ENCODE results near the gene RUNX2.

Gene RUNX2

DNA sequence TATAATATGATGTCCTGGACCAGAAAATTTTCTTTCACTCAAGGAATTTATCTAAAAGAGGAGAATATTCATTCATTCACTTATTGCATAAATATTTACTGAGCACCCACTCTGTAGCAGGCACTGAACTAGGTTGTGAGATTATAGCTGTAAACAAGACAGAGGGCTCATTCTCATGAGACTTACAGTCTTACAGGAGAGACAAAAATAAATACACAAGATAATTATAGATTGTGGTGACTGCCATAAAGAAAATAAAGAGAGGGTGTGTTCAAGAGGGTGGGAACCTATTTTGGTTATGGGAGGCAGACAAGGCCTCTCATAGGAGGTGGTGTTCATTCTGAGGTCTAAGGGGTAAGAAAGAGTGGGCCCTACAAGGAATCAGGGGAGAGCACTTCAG is 159.5 kb downstream of the RUNX2 start:
- DNase-seq (ENCODE audit: low read depth): no peak

DNA sequence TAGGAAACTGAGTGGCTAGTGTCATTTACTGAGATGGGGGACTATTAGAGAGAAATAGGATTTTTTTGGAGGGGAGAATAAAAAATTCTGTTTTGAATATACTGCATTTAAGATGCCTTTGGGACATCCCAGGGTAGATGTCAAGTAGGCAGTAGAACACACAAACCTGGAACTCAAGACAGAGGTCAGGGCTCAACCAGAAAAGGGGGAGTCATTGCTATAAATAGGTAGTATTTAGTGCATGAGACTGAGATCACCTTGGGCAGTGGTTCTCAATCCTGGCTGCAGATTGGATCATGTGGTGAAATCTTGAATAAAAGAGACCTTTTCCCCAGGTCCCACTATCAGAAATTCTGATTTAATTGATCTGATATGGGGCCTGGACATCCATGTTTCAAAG is 160.1 kb downstream of the RUNX2 start:
- no peak for DNase-seq (ENCODE audit: low read depth)

DNA sequence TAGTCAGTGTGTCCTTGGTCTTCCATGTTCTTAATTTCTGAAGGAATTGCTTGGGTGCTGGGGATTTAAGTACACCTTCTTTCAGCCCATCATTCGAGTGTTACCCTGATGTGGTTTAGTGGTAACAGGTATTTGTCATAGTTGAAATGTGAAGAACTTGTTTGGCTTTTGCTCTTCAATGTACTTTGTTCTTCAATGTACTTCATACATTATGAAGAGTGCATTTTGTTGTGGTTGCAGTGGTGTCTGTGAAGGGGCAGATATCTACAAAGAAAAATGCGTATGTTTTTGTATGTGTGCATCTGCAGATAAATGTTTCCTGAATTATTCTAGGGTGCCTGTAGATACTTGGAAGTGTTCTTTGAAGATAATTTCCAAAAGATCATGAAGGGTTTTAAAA is 160.8 kb downstream of the RUNX2 start:
- DNase-seq (ENCODE audit: low read depth): no peak

DNA sequence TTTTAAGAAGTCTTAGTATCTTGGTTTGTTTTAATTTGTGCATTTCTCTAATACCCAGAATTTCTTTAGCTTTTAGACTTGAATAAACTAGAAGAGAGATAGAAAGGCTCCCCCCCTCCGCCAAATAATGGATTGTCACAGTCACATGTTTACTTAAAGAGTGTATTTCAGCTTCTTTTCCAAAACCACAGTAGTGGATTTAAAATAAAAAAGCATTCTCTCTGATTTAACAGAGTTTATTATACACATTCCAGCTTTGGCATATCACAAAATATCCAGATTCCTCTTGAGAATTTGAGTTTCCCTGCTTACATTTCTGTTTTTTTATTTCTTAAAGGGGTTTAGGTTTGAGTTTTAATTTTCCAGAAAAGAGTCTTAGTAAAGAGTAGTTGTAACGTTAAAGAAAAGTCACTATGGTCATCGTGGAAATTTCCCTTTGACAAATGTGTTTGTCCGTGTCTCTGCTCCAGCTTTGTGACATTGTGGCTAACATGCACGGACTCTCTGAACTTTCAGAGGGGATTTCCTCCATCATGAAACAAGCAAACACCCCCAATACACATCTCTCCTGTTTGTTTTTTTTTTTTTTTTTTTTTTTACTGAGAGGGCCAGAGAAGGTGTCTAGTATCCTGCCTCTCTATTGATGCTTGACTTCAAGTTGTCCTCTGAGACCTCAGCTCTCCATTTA is 163.1 kb downstream of the RUNX2 start:
- DNase-seq (ENCODE audit: low read depth): no peak

DNA sequence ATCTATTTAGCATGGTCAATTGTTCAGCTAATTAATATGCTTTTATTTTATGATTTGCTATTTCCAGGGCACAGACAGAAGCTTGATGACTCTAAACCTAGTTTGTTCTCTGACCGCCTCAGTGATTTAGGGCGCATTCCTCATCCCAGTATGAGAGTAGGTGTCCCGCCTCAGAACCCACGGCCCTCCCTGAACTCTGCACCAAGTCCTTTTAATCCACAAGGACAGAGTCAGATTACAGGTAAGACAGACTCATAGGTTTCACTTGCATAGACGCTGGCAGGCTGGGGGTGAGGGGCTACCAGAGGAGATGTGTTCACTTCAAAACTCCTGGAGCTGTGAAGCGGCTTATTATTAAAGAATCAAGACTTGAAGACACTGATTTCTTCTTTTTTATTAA is 163.7 kb downstream of the RUNX2 start:
- no peak for DNase-seq (ENCODE audit: low read depth)

DNA sequence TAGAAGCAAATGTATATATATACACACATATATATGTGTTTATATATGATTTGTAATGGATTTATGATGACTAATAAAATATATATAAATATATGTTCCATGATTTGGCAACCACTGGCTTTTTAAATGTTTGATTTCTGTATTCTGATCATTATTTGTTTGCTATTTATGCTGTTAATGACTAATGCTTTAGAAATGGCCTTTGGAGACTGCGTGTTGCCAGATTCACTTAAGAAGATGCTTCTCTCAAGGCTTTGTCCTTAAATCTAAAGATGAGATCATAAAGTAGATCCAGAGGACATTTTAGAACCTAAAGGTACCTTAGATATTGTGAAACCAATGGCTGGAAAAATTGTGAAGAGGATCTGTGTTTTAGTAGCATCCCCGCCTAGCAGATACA is 165.6 kb downstream of the RUNX2 start:
- no peak for DNase-seq (ENCODE audit: low read depth)

DNA sequence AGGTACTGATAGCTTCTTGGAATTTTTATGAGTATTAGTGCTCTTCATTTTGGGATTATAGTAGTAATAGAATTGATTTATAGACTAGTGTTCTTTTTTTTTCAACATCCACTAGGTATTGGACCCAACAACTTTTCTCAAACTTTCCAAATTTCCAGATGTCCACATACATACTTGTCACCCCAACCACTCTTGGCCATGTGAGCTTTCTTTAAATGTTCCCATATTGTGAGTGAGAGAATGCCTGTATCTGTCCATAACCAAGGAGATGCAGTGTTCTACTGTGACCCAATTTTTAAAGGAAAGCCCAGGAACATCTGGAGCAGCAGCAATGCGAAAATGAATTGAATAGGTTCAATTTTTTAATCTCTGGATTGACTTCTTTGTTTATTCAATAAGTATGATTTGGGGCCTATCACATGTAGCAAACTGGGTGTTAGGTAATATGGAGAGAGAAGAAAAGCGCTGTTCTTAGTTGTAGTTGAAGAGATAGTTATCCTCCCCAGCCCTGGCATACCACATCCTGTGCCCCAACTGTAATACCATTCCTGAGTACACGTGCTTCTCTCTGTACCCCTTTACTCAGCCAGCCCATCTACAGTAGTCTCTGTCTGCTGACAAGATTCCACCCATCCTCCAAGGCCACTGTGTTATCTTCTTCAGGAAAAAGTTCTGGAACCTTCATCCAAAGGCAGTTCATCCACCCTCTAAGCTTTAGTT is 166.4 kb downstream of the RUNX2 start:
- DNase-seq (ENCODE audit: low read depth): no peak

DNA sequence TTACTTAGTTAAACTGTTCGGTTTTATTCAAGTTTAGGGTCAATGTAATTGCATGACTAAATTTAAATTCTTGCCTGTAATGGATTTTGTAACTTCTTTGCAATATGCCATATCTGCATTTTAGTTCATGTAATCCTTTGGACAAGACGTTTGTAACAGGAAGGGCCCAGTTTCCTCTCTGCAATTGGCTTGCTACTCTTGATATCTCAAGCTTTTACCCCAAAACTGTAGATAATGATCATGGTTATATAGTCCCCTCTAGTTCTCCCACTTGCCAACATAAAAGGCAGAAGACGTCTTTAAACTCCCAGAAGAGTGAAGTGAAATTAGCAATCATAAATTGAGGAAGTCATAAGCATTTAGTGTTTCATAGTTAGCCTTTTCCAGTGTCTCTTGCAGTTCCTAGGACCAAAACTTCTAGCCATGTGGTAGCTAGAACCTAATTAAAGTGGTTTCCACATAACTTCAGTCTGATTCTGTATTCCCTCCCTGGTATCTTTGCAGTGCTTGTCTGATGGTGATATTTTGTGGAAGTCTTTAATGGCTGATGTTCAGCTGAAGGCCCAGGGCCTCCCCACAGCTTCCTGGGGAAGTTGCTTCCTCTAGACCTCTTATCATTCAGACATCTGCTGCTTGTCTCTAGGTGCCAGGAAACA is 167.4 kb downstream of the RUNX2 start:
- DNase-seq (ENCODE audit: low read depth): no peak

DNA sequence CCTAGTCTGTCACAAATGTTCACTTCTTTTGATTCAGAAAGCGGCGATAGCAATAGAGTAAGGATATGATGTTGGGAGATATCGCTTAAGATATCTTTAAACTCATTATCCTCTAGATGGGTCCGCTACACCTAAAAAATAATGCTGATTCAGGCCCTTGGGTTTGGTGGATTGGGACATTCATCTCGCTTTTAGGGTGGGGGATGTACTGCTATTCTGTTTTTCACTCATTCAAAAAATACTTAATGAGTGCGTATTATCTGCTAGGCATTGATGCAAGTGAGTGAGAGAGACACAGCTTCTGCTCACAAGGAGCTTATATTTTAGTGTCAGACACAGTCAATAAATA is 167.9 kb downstream of the RUNX2 start:
- DNase-seq (ENCODE audit: low read depth): no peak

DNA sequence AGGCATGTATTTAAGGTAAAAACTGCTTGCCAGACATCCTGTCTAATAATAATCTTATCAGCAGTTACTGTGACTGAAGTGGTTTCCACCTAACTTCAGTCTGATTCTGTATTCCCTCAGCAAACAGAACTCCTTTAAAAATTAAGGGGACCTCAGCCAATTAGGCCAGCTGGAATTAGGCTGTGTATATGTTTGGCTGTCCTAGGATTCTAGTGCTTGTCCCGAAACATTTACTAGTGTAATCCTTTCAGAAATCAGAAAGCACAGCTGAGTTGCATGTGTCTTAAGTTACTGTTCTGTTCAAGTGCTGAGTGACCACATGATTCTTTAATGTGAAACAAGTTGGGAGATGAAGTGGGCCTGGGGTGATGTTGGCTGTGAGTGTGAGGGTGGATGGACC is 170.5 kb downstream of the RUNX2 start:
- DNase-seq (ENCODE audit: low read depth): no peak

DNA sequence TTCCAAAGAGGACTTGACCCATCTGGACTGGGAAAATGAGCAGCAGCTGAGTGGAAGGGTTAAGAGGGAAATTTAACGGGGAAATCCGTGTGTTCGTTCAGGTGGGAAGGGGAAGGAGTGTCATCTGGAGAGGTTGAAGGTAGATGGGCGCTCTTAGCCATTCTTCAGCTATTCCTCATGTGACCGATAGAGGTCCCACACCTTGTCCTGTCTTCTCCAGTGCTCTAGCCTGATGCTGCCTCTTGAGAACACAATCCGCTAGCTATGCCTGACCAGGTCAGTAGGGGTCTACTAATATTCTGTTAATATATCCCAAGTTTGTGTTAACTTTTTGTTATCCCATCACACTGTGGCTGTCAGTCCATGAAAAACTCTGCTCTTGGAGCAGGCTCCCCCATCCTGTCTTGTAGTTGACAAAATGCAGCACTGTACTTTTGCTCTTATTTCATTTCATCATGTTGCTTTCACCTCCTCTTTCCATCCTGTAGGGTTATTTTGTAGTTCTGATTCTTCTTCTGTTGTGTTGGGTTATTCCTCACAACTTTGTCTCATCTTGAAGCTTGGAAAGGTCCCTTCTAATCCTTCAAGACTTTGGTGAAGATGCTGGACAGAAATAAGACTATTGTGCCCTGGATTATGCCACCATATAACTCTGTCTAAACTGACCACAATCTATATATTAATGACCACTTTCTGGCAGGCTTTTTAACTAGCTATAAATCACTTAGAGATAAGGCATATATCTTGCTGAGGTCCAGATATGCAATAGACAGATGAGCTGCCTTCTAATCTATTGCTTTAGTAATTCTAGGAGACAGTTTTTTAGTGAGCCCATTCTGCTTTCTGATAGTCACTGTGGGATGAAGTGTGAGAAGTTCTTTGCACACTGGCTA is 173.0 kb downstream of the RUNX2 start:
- DNase-seq (ENCODE audit: low read depth): no peak

DNA sequence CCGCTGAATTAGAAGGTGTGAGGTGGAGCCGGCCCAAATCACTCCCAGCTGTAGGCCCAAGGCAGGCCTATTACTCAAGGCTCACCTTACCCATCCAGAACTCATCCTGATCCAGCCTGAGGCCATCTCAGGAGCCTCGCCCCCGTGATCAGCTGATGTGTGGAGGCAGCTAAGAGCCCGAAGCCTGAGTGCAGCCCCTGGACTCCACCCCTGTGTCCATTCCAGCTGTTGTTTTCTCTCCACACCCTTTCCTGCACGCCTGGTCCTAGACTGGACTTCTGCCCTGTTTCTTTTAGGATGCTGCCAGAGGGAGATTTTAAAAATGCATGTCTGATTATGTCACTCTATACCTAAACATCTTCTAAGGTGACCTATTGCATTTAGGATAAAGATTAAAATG is 174.3 kb downstream of the RUNX2 start:
- DNase-seq (ENCODE audit: low read depth): no peak

DNA sequence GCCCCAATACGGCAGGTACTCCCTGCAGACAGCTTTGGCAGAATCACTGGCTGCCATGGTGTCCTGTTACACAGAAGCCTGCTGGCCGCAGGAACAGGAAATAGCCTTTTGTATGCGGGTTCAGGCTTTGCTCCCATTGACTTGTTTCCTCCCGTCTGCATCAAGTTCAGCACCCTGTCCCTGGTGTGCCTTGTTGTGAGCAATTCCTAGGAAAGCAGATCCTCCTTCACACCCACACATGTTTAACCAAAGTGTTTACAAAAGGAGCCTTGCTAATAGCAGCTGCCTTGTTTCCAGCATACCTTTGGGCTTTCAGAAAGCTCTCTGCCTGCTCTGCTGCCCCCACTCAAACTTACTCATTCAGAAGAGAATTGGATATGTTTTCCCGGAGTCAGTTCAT is 176.8 kb downstream of the RUNX2 start:
- DNase-seq (ENCODE audit: low read depth): peak; percentile 86

DNA sequence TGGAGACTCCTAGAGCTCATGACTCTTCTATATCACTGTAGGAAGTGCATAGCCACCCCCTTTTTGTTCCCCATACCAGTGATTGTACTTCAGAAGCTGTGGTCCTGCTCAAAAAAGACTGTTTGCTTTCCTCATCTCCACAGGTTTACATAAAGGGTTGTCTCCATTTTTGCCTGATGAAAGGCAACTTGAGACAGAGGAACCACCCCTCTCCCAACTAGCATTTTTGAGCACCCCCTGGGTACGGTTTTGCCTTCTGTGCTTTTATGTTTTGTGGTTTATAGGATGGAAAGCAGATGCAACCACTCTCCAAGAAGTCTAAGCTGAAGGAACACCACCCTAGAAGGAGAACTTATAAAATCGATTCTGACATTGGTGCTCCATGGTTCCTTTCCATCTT is 177.3 kb downstream of the RUNX2 start:
- no peak for DNase-seq (ENCODE audit: low read depth)

DNA sequence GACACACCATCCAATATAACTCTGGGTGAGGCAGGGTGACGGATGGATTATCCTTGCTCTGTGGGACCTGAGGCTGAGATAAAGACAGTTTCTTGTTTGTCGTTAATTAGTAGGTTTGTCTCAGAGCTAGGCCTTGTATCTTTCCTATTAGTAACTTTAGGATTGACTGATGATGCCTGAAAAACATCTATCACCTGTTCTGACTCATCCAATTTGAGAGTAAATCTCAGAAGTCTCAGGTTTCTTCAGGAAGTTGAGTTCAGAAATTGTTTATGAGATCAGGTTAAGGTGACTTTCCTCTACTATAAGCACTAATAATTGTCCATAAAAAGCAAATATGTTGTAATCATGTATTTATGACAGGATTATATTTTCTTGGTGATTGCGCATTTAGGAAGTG is 179.1 kb downstream of the RUNX2 start:
- DNase-seq (ENCODE audit: low read depth): no peak

DNA sequence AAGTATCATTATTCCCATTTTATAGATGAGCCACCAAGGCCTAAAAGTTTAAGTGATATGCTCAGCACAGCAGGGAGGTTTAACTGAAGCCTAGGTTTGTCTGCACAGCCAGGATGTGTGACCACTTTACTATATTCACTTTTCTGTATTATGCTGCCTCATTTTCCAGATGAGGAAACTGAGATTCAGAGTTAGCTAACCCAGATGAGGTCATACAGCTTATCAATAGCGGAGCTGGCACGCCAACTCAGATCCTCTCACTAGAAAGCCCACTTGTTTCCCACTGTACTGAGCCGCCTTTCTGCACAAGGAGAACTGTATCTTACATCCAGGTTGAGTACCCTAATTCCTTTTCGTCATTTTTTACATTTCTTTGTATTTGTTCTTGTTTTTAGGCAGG is 181.3 kb downstream of the RUNX2 start:
- DNase-seq (ENCODE audit: low read depth): no peak

DNA sequence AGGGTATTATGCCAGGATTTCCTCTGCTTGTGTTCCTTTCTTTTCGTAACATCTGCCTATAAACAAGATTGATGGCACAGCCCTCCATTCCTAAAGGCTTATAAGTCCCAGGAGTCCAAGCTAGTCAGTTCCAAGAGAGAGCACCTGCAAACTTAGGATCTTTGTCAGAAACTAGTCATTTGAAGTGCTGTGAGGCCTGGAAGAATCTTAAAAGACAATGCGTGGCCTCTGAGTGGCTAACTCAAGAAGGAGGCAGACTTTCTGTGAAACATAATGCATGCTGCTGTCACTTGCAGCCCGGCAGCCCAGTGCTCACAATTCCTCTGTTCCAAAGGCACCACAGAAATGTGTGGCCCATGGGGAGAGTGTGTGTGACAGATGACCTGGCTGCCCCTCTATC is 184.6 kb downstream of the RUNX2 start:
- no peak for DNase-seq (ENCODE audit: low read depth)

DNA sequence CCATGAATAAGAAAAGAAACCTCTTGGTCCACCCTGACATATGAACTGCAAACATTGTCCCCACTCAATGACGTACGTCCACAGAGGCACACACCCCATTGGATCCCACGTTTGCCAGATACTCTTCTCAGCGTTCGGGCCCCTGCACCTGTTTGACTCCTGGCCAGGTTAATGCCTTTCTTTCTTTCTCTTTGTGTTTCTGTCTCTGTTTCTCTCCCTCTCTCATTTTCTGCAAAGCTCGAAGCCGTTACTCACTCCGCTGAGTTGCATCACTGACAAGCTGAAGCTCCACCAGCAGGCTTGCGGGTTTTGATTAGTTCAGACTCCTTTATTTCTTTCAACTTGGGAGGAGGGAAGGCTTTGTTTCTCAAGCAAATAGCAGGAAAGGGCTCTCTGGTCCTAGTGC is 185.1 kb downstream of the RUNX2 start:
- no peak for DNase-seq (ENCODE audit: low read depth)

DNA sequence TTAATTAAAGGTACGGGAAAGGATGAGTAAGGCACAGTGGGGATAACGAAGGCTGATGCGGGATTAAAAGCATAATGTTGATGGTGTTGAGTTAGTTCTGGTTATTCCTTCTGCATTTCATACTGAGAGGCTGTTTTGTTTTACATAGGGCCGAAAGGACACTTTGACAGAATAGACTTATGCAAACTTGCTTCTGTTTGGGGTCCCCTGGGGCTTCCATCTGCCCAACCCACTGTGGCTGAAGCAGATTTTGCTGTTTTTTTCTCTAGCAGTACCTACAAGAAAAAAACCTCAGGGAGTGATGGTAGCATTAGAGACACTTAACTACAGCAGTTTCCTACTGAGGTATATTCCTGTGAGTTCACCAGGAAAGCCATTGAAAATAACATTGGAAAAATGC is 185.7 kb downstream of the RUNX2 start:
- no peak for DNase-seq (ENCODE audit: low read depth)

DNA sequence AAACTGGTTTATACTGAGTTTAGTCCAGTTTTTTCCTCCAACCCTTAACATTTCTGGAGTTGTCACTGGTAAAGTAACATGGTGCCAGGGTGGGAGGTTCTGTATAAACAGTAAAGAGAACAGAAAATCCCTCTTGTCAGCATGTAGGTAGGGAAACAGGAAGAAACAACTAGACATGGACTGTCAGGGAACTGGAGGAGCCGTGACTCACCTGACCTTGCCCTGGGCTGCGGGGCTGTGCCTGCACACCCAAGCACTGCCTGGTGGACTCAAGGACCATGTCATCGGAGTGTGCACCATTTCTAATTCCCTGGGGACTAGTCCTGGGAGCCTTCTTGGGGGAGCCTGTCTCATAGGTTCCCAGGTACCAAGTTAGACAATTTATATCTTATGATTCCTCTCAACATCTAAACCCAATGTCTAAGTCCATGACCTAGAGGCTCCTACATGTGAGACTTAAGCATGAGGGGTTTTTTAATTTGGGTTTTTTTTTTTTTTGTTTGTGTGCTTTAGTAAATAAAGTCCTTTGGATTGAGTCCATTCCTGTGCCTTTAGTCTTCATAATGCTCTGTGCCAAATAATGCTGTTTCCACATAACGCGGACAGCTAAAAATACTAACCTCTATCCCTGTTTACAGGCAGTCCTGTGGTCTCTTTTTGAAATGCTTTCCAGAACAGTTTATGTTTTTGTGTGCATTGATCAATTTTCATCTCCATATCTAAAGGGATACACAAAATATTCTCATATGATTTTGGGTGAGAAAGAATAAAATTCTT is 186.5 kb downstream of the RUNX2 start:
- no peak for DNase-seq (ENCODE audit: low read depth)

DNA sequence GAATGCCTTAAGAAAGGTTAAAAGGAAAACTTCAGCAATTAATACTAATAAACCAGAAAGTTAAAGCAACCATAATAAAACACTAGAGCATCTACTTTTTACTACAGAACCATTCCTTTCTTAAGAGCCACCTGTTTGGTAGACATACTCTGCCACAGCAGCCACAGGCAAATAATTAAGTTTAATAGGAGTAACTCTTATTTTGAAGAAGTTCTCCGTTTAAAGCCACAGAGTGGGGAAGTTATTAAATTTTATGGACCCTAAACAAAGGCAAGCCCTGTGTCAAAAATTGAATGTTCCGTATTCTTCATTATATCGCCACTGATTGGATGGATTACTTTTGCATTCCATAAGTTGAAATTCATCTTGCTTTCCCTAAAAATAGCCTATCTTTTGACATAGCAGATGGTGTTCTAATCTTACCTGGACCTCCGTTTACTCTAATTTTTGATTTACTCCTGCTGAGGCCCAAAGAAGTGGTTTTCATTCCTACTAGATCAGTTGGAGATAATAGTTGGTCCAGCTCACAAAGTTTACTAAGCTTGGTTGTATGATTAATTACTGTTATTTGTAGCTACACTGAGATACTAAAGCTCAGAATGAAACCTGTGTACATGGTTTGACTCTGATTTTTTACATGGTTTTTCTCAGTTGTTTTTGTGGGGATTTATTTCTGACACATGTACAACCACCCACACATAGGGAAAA is 190.0 kb downstream of the RUNX2 start:
- DNase-seq (ENCODE audit: low read depth): no peak

Data from non-pigmented ciliary epithelial cell (primary cell).